ENCODE results near the gene CMSS1.

GRCh38 chr3:99903869-99904268, 86.2 kb downstream of the CMSS1 start:
- no peak for TF ChIP-seq ELK1 (IDR thresholded peaks at IDR 0.05; ENCODE audit: low read depth, low read length)
- no peak for TF ChIP-seq POLR2A (IDR thresholded peaks at IDR 0.05; ENCODE audit: low read length)
- TF ChIP-seq RFX5 (IDR thresholded peaks at IDR 0.05): no peak
- no peak for TF ChIP-seq MAZ (IDR thresholded peaks at IDR 0.05; ENCODE audit: borderline replicate concordance, low read depth, low read length)
- no peak for TF ChIP-seq EHF (CRISPR knock-in tag; IDR thresholded peaks at IDR 0.05)
- no peak for TF ChIP-seq NR3C1 (IDR thresholded peaks at IDR 0.05)
- TF ChIP-seq CTCF (IDR thresholded peaks at IDR 0.05): no peak
- TF ChIP-seq USF2 (IDR thresholded peaks at IDR 0.05): no peak
- TF ChIP-seq ESRRA (IDR thresholded peaks at IDR 0.05; ENCODE audit: borderline replicate concordance, low read length): no peak
- no peak for TF ChIP-seq JUNB (IDR thresholded peaks at IDR 0.05)
- no peak for TF ChIP-seq HOXB5 (CRISPR knock-in tag; IDR thresholded peaks at IDR 0.05)
- TF ChIP-seq HDAC2 (IDR thresholded peaks at IDR 0.05): no peak

Measured in A549 (cell line).